ENCODE data around the gene PNPLA6. TPM values are rescaled to one million over a fixed set of nuclear protein-coding genes. Genes with fewer than 3 reads are reported as not detected.
A peak's percentile ranks its signal among the peaks of the same experiment; 100 is the strongest.

PNPLA6 gene
- total and polyA plus RNA-seq, 2 experiments from 2014 or later, result 66.6 to 135 TPM

DNA sequence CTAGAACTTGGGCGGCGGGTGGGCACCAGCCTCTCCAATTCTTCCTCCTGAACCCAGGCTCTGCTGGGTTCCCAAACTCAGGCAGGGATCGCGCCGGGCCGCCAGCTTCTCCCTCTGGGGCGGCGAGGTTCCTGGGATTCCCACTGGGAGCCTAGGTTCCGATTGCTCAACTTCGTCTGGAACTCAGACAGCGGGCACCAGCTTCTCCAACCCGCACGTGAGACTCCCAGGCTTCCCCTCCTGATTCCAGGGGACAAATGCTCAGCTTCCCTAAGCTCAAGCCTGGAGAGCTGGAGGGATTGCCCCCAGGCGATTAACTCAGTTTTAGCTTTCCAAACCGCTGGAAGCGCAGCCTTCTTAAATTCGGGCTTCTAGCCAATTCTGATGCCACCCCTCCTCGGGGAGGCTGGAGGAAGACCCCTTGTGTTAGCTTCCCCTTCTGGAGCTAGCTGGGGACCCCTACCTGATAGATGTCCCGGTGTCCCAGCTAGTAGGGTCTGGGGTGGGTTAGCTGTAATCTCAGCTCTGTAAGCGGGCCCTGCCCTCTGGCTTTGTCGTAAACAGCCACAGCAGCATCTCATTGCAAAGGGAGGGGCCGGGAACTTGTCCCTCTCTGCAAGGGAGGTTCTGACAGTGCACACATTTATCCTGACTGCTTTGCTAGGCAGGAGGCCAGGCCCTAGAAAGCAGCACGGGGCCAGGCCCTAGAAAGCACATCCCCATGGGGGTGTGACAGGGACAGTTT is 12.4 kb upstream of the PNPLA6 start:
- no peak for DNase-seq (ENCODE audit: low spot score)
- peak overlapping the region; percentile 85 for H2AFZ ChIP-seq

DNA sequence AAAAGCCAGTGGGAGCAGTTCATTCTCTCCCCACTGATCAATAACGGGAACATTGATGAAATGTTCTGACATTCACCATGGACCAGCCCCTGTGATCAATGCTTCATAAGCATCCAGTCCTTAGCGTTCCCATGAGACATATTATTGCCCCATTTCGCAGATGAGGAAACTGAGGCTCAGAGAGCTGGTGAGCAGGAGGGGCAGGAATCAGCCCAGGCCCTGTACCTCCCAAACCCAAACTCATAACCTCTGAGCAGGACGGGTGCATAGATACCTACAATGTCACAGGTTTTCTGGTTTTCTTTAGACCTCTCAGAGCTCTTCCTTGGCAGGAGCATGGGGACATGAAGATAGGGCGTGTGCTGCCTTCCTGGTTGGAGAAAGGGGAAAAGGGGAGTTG is 11.0 kb upstream of the PNPLA6 start:
- H3K4me1 Mint-ChIP-seq, result peaks cover 6% of the 10 kb centered on the region; the same call in 2 of the 3 replicates
- DNase-seq (ENCODE audit: low spot score), result no peak
- Histone ChIP-seq H3K9me2 (ENCODE audit: insufficient read depth) (no peaks in the 10 kb centered on the region), H3K4me1 (ENCODE audit: insufficient read depth) (peaks cover 15% of the 10 kb centered on the region), H3K4me2 (no peak overlapping the region), H4K20me1 (replicated peaks; ENCODE audit: insufficient read depth) (no peaks in the 10 kb centered on the region), H3K27ac (ENCODE audit: low read depth) (no peak overlapping the region), H3K4me3 (no peak overlapping the region), H2AFZ (no peak overlapping the region), H3F3A (replicated peaks; ENCODE audit: low read depth) (no peaks in the 10 kb centered on the region; the same call in 1 of the 2 replicates), H3K27me3 (ENCODE audit: insufficient read depth) (no peaks in the 10 kb centered on the region), H3K36me3 (ENCODE audit: insufficient read depth) (no peaks in the 10 kb centered on the region), H3K79me2 (replicated peaks; ENCODE audit: insufficient read depth) (peaks cover 5% of the 10 kb centered on the region; the same call in 1 of the 2 replicates)
- H3K27me3 Mint-ChIP-seq (ENCODE audit: insufficient read depth, low read depth, poor library complexity), result peaks cover 7% of the 10 kb centered on the region
- no peaks in the 10 kb centered on the region; the same call in 2 of the 3 replicates for H3K9me3 Mint-ChIP-seq
- H3K4me3 Mint-ChIP-seq, result no peak overlapping the region
- peaks cover 7% of the 10 kb centered on the region; the same call in 1 of the 3 replicates for H3K36me3 Mint-ChIP-seq (ENCODE audit: low read depth)
- no peak overlapping the region for H3K27ac Mint-ChIP-seq
- no peak for ATAC-seq
- TF ChIP-seq POLR2AphosphoS5 (IDR thresholded peaks at IDR 0.05; ENCODE audit: low read depth) (no peak), EZH2 (IDR thresholded peaks at IDR 0.05; ENCODE audit: low read depth, unreplicated experiment) (no peak), ZNF114 (CRISPR knock-in tag; IDR thresholded peaks at IDR 0.05) (no peak), STAT1 (IDR thresholded peaks at IDR 0.05; ENCODE audit: unreplicated experiment) (no peak)
- TF ChIP-seq, protein P1, sequence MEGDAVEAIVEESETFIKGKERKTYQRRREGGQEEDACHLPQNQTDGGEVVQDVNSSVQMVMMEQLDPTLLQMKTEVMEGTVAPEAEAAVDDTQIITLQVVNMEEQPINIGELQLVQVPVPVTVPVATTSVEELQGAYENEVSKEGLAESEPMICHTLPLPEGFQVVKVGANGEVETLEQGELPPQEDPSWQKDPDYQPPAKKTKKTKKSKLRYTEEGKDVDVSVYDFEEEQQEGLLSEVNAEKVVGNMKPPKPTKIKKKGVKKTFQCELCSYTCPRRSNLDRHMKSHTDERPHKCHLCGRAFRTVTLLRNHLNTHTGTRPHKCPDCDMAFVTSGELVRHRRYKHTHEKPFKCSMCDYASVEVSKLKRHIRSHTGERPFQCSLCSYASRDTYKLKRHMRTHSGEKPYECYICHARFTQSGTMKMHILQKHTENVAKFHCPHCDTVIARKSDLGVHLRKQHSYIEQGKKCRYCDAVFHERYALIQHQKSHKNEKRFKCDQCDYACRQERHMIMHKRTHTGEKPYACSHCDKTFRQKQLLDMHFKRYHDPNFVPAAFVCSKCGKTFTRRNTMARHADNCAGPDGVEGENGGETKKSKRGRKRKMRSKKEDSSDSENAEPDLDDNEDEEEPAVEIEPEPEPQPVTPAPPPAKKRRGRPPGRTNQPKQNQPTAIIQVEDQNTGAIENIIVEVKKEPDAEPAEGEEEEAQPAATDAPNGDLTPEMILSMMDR (conservative IDR thresholded peaks at IDR 0.05; ENCODE audit: low read depth in 2 of 2), result no peak
- TF ChIP-seq, protein P2, sequence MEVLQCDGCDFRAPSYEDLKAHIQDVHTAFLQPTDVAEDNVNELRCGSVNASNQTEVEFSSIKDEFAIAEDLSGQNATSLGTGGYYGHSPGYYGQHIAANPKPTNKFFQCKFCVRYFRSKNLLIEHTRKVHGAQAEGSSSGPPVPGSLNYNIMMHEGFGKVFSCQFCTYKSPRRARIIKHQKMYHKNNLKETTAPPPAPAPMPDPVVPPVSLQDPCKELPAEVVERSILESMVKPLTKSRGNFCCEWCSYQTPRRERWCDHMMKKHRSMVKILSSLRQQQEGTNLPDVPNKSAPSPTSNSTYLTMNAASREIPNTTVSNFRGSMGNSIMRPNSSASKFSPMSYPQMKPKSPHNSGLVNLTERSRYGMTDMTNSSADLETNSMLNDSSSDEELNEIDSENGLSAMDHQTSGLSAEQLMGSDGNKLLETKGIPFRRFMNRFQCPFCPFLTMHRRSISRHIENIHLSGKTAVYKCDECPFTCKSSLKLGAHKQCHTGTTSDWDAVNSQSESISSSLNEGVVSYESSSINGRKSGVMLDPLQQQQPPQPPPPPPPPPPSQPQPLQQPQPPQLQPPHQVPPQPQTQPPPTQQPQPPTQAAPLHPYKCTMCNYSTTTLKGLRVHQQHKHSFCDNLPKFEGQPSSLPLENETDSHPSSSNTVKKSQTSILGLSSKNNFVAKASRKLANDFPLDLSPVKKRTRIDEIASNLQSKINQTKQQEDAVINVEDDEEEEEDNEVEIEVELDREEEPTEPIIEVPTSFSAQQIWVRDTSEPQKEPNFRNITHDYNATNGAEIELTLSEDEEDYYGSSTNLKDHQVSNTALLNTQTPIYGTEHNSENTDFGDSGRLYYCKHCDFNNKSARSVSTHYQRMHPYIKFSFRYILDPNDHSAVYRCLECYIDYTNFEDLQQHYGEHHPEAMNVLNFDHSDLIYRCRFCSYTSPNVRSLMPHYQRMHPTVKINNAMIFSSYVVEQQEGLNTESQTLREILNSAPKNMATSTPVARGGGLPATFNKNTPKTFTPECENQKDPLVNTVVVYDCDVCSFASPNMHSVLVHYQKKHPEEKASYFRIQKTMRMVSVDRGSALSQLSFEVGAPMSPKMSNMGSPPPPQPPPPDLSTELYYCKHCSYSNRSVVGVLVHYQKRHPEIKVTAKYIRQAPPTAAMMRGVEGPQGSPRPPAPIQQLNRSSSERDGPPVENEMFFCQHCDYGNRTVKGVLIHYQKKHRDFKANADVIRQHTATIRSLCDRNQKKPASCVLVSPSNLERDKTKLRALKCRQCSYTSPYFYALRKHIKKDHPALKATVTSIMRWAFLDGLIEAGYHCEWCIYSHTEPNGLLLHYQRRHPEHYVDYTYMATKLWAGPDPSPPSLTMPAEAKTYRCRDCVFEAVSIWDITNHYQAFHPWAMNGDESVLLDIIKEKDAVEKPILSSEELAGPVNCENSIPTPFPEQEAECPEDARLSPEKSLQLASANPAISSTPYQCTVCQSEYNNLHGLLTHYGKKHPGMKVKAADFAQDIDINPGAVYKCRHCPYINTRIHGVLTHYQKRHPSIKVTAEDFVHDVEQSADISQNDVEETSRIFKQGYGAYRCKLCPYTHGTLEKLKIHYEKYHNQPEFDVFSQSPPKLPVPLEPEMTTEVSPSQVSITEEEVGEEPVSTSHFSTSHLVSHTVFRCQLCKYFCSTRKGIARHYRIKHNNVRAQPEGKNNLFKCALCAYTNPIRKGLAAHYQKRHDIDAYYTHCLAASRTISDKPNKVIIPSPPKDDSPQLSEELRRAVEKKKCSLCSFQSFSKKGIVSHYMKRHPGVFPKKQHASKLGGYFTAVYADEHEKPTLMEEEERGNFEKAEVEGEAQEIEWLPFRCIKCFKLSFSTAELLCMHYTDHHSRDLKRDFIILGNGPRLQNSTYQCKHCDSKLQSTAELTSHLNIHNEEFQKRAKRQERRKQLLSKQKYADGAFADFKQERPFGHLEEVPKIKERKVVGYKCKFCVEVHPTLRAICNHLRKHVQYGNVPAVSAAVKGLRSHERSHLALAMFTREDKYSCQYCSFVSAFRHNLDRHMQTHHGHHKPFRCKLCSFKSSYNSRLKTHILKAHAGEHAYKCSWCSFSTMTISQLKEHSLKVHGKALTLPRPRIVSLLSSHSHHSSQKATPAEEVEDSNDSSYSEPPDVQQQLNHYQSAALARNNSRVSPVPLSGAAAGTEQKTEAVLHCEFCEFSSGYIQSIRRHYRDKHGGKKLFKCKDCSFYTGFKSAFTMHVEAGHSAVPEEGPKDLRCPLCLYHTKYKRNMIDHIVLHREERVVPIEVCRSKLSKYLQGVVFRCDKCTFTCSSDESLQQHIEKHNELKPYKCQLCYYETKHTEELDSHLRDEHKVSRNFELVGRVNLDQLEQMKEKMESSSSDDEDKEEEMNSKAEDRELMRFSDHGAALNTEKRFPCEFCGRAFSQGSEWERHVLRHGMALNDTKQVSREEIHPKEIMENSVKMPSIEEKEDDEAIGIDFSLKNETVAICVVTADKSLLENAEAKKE (CRISPR knock-in tag; IDR thresholded peaks at IDR 0.05), result no peak

More for the DNA sequence above, 12.4 kb upstream of the PNPLA6 start:
- TF ChIP-seq STAT1 (IDR thresholded peaks at IDR 0.05; ENCODE audit: unreplicated experiment) (no peak), POLR2AphosphoS5 (IDR thresholded peaks at IDR 0.05; ENCODE audit: low read depth) (no peak), CREB1 (CRISPR knock-in tag; IDR thresholded peaks at IDR 0.05; ENCODE audit: low read depth) (no peak), EZH2 (IDR thresholded peaks at IDR 0.05; ENCODE audit: low read depth, unreplicated experiment) (no peak)
- TF ChIP-seq, protein P1 (conservative IDR thresholded peaks at IDR 0.05; ENCODE audit: low read depth in 2 of 2), result no peak
- H3K27ac Mint-ChIP-seq, result no peak overlapping the region
- Histone ChIP-seq H3K36me3 (ENCODE audit: insufficient read depth) (no peaks in the 10 kb centered on the region), H3F3A (replicated peaks; ENCODE audit: low read depth) (no peaks in the 10 kb centered on the region; the same call in 1 of the 2 replicates), H4K20me1 (replicated peaks; ENCODE audit: insufficient read depth) (no peaks in the 10 kb centered on the region), H3K4me1 (ENCODE audit: insufficient read depth) (peaks cover 15% of the 10 kb centered on the region), H3K4me2 (peak overlapping the region; percentile 90), H3K27ac (ENCODE audit: low read depth) (no peak overlapping the region), H3K27me3 (ENCODE audit: insufficient read depth) (no peaks in the 10 kb centered on the region), H3K79me2 (replicated peaks; ENCODE audit: insufficient read depth) (peaks cover 5% of the 10 kb centered on the region; the same call in 1 of the 2 replicates), H3K4me3 (peak overlapping the region; percentile 87), H3K9me2 (ENCODE audit: insufficient read depth) (no peaks in the 10 kb centered on the region)
- H3K36me3 Mint-ChIP-seq (ENCODE audit: low read depth), result peaks cover 15% of the 10 kb centered on the region; the same call in 2 of the 3 replicates
- H3K27me3 Mint-ChIP-seq (ENCODE audit: insufficient read depth, low read depth, poor library complexity), result peaks cover 9% of the 10 kb centered on the region
- no peak; the same call in 2 of the 3 replicates for ATAC-seq
- H3K4me3 Mint-ChIP-seq, result peak overlapping the region; percentile 72
- peaks cover 6% of the 10 kb centered on the region; the same call in 2 of the 3 replicates for H3K4me1 Mint-ChIP-seq
- no peaks in the 10 kb centered on the region; the same call in 2 of the 3 replicates for H3K9me3 Mint-ChIP-seq
